LoVo (cell line): ENCODE data around the gene AK2.
"Not testable (repeated sequence)": the region's sequence is repeated elsewhere in the genome, so short reads cannot be mapped to it uniquely, and the experiment has no call there.

Experiments
- DNase-seq: peaks from one replicate; pipeline ENCODE4 v3.0.0-alpha.2; 2016; ENCODE audit warnings: low spot score

Gene AK2

GRCh38 chr1:33050221-33051076, 13.8 kb upstream of the AK2 start:
- peak; percentile 76 for DNase-seq

- DNase-seq = no peak
Measured at GRCh38 chr1:33049371-33049770, 12.7 kb upstream of the AK2 start.

- no peak for DNase-seq
Measured at GRCh38 chr1:33048426-33048825, 11.7 kb upstream of the AK2 start.

GRCh38 chr1:33047839-33048305, 11.2 kb upstream of the AK2 start:
- DNase-seq = no peak

- no peak for DNase-seq
Measured at GRCh38 chr1:33047290-33047689, 10.6 kb upstream of the AK2 start.

- DNase-seq = not testable (repeated sequence)
Measured at GRCh38 chr1:33046234-33046633, 9.6 kb upstream of the AK2 start.

GRCh38 chr1:33045814-33046213, 9.1 kb upstream of the AK2 start:
- DNase-seq = no peak

GRCh38 chr1:33045246-33045645, 8.6 kb upstream of the AK2 start:
- DNase-seq = peak; percentile 46

- DNase-seq = no peak
Measured at GRCh38 chr1:33043267-33044092, 6.8 kb upstream of the AK2 start.

GRCh38 chr1:33042831-33043230, 6.1 kb upstream of the AK2 start:
- DNase-seq = no peak

- DNase-seq = no peak
Measured at GRCh38 chr1:33041026-33041425, 4.3 kb upstream of the AK2 start.

- no peak for DNase-seq
Measured at GRCh38 chr1:33039840-33040239, 3.2 kb upstream of the AK2 start.

- peak; percentile 41 for DNase-seq
Measured at GRCh38 chr1:33036051-33036525, 595 bp downstream of the AK2 start.

- no peak for DNase-seq
Measured at GRCh38 chr1:33032126-33032869, 4.4 kb downstream of the AK2 start.

- DNase-seq = no peak
Measured at GRCh38 chr1:33031506-33031905, 5.2 kb downstream of the AK2 start.

GRCh38 chr1:33030575-33030974, 6.1 kb downstream of the AK2 start:
- DNase-seq = no peak

GRCh38 chr1:33029921-33030320, 6.8 kb downstream of the AK2 start:
- DNase-seq = no peak

GRCh38 chr1:33029209-33029608, 7.5 kb downstream of the AK2 start:
- DNase-seq = no peak

GRCh38 chr1:33025761-33026160, 10.9 kb downstream of the AK2 start:
- no peak for DNase-seq

GRCh38 chr1:33025180-33025569, 11.5 kb downstream of the AK2 start:
- no peak for DNase-seq

- DNase-seq = not testable (repeated sequence)
Measured at GRCh38 chr1:33024430-33025179, 12.1 kb downstream of the AK2 start.
